H1 (cell line): Measurements from ENCODE around the gene CCNB1. TPM values are rescaled to one million over a fixed set of nuclear protein-coding genes. Genes with fewer than 3 reads are reported as not detected.

Experiments
- CTCF ChIA-PET: fragments of 300-600 bp; sonication (Branson Sonifier 250); formaldehyde crosslinking; loops from one replicate; lab custom pipeline; 2021; ENCODE audit not compliant: partially characterized antibody; lab: Charles Lee
- POLR2A ChIA-PET: fragments of 300-600 bp; sonication (Branson Sonifier 250); formaldehyde crosslinking; loops from one replicate; lab custom pipeline; 2021; ENCODE audit warnings: inconsistent platforms; ENCODE audit not compliant: partially characterized antibody; lab: Charles Lee
- DNase-seq, 2 experiments: peaks; one replicate each; pipeline versions ENCODE4 v3.0.0 to v3.0.0-alpha.2; 2010 to 2022; ENCODE audit warnings: low spot score in 2 of 2, low read depth in 1 of 2, mixed read lengths in 1 of 2
- FAIRE-seq: peaks from 2 replicates; lab custom pipeline; 2011; peaks lifted over from hg19 to GRCh38; lab: Jason Lieb, UNC
- H2AFZ ChIP-seq: 2 replicates; pipeline ENCODE4 v1.8.1; 2012; ENCODE audit warnings: low read length, inconsistent platforms
- H2AK5ac ChIP-seq: 2 replicates; pipeline ENCODE4 v1.6.1; 2013; ENCODE audit warnings: low read depth, low read length
- H2BK120ac ChIP-seq: replicated peaks from 2 replicates; pipeline ENCODE3; 2013; ENCODE audit warnings: low read depth, low read length, inconsistent platforms
- H2BK12ac ChIP-seq: 2 replicates; pipeline ENCODE4 v1.6.1; 2013; ENCODE audit warnings: low read depth, low read length
- H2BK15ac ChIP-seq: 2 replicates; pipeline ENCODE4 v1.6.1; 2013; ENCODE audit warnings: low read length
- H2BK20ac ChIP-seq: 2 replicates; pipeline ENCODE4 v1.6.1; 2013; ENCODE audit warnings: low read length
- H2BK5ac ChIP-seq: 2 replicates; pipeline ENCODE4 v1.6.1; 2013; ENCODE audit warnings: low read depth, low read length
- H3K14ac ChIP-seq: 2 replicates; pipeline ENCODE4 v1.6.1; 2013; ENCODE audit warnings: inconsistent platforms; ENCODE audit not compliant: insufficient read length
- H3K18ac ChIP-seq: 2 replicates; pipeline ENCODE4 v1.6.1; 2013; ENCODE audit warnings: low read length; ENCODE audit errors: extremely low read depth
- H3K23ac ChIP-seq: 2 replicates; pipeline ENCODE4 v1.6.1; 2013; ENCODE audit warnings: inconsistent platforms; ENCODE audit not compliant: insufficient read length
- H3K23me2 ChIP-seq: 2 replicates; pipeline ENCODE4 v1.6.1; 2013; ENCODE audit warnings: low read depth, low read length
- H3K27ac ChIP-seq: 2 replicates; pipeline ENCODE4 v1.6.1; 2011; ENCODE audit warnings: low read depth, low read length, inconsistent platforms
- H3K27me3 ChIP-seq, 4 experiments: replicated peaks in 1 of 4; 1 replicate in 1 of 4; 2 replicates in 3 of 4; pipeline versions ENCODE4 v1.6.1 to v1.8.1; 2011 to 2013; ENCODE audit warnings: low read length in 3 of 4, mild to moderate bottlenecking in 3 of 4, inconsistent platforms in 2 of 4, mixed read lengths in 2 of 4, moderate library complexity in 1 of 4; ENCODE audit not compliant: control insufficient read depth in 3 of 4, insufficient read depth in 3 of 4; ENCODE audit errors: extremely low read depth in 1 of 4
- H3K36me3 ChIP-seq, 4 experiments: 2 replicates each; pipeline versions ENCODE4 v1.6.1 to v1.8.1; 2011 to 2013; ENCODE audit warnings: mild to moderate bottlenecking in 4 of 4, low read length in 3 of 4, moderate library complexity in 2 of 4, control low read depth in 1 of 4, inconsistent platforms in 1 of 4; ENCODE audit not compliant: insufficient read depth in 4 of 4, control insufficient read depth in 2 of 4
- H3K4ac ChIP-seq: replicated peaks from 2 replicates; pipeline ENCODE3; 2013; ENCODE audit warnings: low read length, low read depth, mixed read lengths, inconsistent platforms; ENCODE audit not compliant: insufficient read length
- H3K4me1 ChIP-seq, 4 experiments: replicated peaks in 1 of 4; 1 replicate in 1 of 4; 2 replicates in 3 of 4; pipeline versions ENCODE4 v1.6.1 to v1.8.1; 2011 to 2013; ENCODE audit warnings: low read length in 3 of 4, inconsistent platforms in 2 of 4, mixed read lengths in 1 of 4; ENCODE audit not compliant: insufficient read depth in 4 of 4, control insufficient read depth in 3 of 4
- H3K4me2 ChIP-seq, 2 experiments: 2 replicates each; pipeline versions ENCODE4 v1.6.1 to v1.8.1; 2011 to 2013; ENCODE audit warnings: low read depth in 2 of 2, low read length in 2 of 2, control low read depth in 1 of 2, inconsistent platforms in 1 of 2, mild to moderate bottlenecking in 1 of 2; ENCODE audit not compliant: insufficient read depth in 1 of 2
- H3K4me3 ChIP-seq, 4 experiments: fragments of 200-600, 300-600 bp in 1 of 4; sonication (generic), shearing (Covaris generic), sonication (Bioruptor Twin) in 1 of 4; 2 replicates each; pipeline versions ENCODE4 v1.5.1 to v1.8.1; 2011 to 2016; ENCODE audit warnings: low read length in 4 of 4, low read depth in 3 of 4, control low read depth in 2 of 4, inconsistent platforms in 2 of 4, mild to moderate bottlenecking in 2 of 4, mixed read lengths in 1 of 4, moderate library complexity in 1 of 4; ENCODE audit not compliant: insufficient read depth in 2 of 4; ENCODE audit errors: extremely low read depth in 1 of 4
- H3K56ac ChIP-seq: replicated peaks from 2 replicates; pipeline ENCODE3; 2013; ENCODE audit warnings: low read depth, mild to moderate bottlenecking, mixed read lengths, low read length, inconsistent platforms; ENCODE audit not compliant: insufficient read length
- H3K79me1 ChIP-seq: 2 replicates; pipeline ENCODE4 v1.6.1; 2013; ENCODE audit warnings: low read depth, low read length, control low read depth
- H3K79me2 ChIP-seq, 2 experiments: 2 replicates each; pipeline versions ENCODE4 v1.6.1 to v1.8.1; 2012 to 2013; ENCODE audit warnings: low read length in 2 of 2, mild to moderate bottlenecking in 2 of 2, inconsistent platforms in 1 of 2; ENCODE audit not compliant: insufficient read depth in 2 of 2, control insufficient read depth in 1 of 2
- H3K9ac ChIP-seq, 4 experiments: replicated peaks in 1 of 4; 1 replicate in 1 of 4; 2 replicates in 3 of 4; pipeline versions ENCODE4 v1.6.1 to v1.8.1; 2011 to 2013; ENCODE audit warnings: low read depth in 3 of 4, low read length in 3 of 4, control low read depth in 2 of 4, mild to moderate bottlenecking in 2 of 4, moderate library complexity in 2 of 4, inconsistent platforms in 1 of 4; ENCODE audit errors: extremely low read depth in 1 of 4
- H3K9me3 ChIP-seq, 2 experiments: 2 replicates each; pipeline versions ENCODE4 v1.6.1 to v1.8.1; 2012 to 2013; ENCODE audit warnings: mild to moderate bottlenecking in 2 of 2, moderate library complexity in 2 of 2, control low read depth in 1 of 2, inconsistent platforms in 1 of 2, low read depth in 1 of 2, low read length in 1 of 2, mixed read lengths in 1 of 2; ENCODE audit not compliant: insufficient read depth in 2 of 2
- H4K20me1 ChIP-seq, 2 experiments: replicated peaks in 1 of 2; 2 replicates each; pipeline versions ENCODE3 to v1.8.1; 2011 to 2013; ENCODE audit warnings: inconsistent platforms in 2 of 2, low read length in 2 of 2, mild to moderate bottlenecking in 1 of 2; ENCODE audit not compliant: insufficient read depth in 2 of 2, control insufficient read depth in 1 of 2
- H4K5ac ChIP-seq: 2 replicates; pipeline ENCODE4 v1.6.1; 2013; ENCODE audit warnings: low read length, low read depth, mixed read lengths, inconsistent platforms; ENCODE audit not compliant: insufficient read length
- H4K8ac ChIP-seq: 2 replicates; pipeline ENCODE4 v1.8.0; 2013; ENCODE audit warnings: mild to moderate bottlenecking, moderate library complexity, low read length, inconsistent platforms; ENCODE audit not compliant: insufficient read depth; ENCODE audit errors: extremely low read depth
- H4K91ac ChIP-seq: replicated peaks from 2 replicates; pipeline ENCODE3; 2013; ENCODE audit warnings: low read length, mixed read lengths, inconsistent platforms; ENCODE audit not compliant: insufficient read length
- BCL11A ChIP-seq, 2 experiments: IDR thresholded peaks; one replicate each; pipeline ENCODE4 v1.6.1; 2011; ENCODE audit warnings: low read depth in 2 of 2, low read length in 2 of 2, mild to moderate bottlenecking in 2 of 2
- CHD2 ChIP-seq: IDR thresholded peaks from 2 replicates; pipeline ENCODE4 v1.6.1; 2012; ENCODE audit warnings: low read length, improper control_type of control experiment
- CREB1 ChIP-seq: IDR thresholded peaks from 2 replicates; pipeline ENCODE4 v1.6.1; 2012; ENCODE audit warnings: inconsistent platforms
- EGR1 ChIP-seq: IDR thresholded peaks from 2 replicates; pipeline ENCODE4 v1.6.1; 2011; ENCODE audit warnings: low read depth, low read length, borderline replicate concordance
- JUN ChIP-seq: IDR thresholded peaks from 2 replicates; pipeline ENCODE4 v1.6.1; 2011; ENCODE audit warnings: low read depth, mild to moderate bottlenecking, improper control_type of control experiment, low read length
- KDM4A ChIP-seq: IDR thresholded peaks from one replicate; pipeline ENCODE4 v1.7.1; 2012; ENCODE audit warnings: low read depth, mild to moderate bottlenecking, moderate library complexity, low read length, inconsistent platforms; ENCODE audit not compliant: severe bottlenecking
- MAFK ChIP-seq: IDR thresholded peaks from 2 replicates; pipeline ENCODE4 v1.6.1; 2012; ENCODE audit warnings: low read depth, mild to moderate bottlenecking, improper control_type of control experiment, low read length
- POLR2A ChIP-seq, 2 experiments: IDR thresholded peaks; 1 replicate in 1 of 2; 2 replicates in 1 of 2; pipeline ENCODE4 v1.6.1; 2011; ENCODE audit warnings: low read depth in 2 of 2, low read length in 2 of 2, mild to moderate bottlenecking in 2 of 2; ENCODE audit errors: control extremely low read depth in 1 of 2
- RAD21 ChIP-seq, 2 experiments: IDR thresholded peaks in 1 of 2; conservative IDR thresholded peaks in 1 of 2; 2 replicates each; pipeline ENCODE4 v1.6.1; 2011; ENCODE audit warnings: low read depth in 2 of 2, low read length in 2 of 2, improper control_type of control experiment in 1 of 2, inconsistent platforms in 1 of 2, mild to moderate bottlenecking in 1 of 2, moderate library complexity in 1 of 2
- RNF2 ChIP-seq: fragments of 200-900, 300-1000 bp; sonication (generic); IDR thresholded peaks from 2 replicates; pipeline ENCODE4 v1.7.1; 2016; ENCODE audit warnings: borderline replicate concordance, low read depth, mild to moderate bottlenecking, antibody characterized with exemption, low read length; ENCODE audit not compliant: poor library complexity, severe bottlenecking; ENCODE audit errors: missing control alignments
- SRF ChIP-seq: IDR thresholded peaks from 2 replicates; pipeline ENCODE4 v1.6.1; 2011; ENCODE audit warnings: mild to moderate bottlenecking, low read depth, low read length, moderate library complexity
- TAF1 ChIP-seq: IDR thresholded peaks from 2 replicates; pipeline ENCODE4 v1.6.1; 2011; ENCODE audit warnings: mild to moderate bottlenecking, low read depth, low read length
- TBP ChIP-seq: IDR thresholded peaks from 2 replicates; pipeline ENCODE4 v1.6.1; 2011; ENCODE audit warnings: low read depth, low read length, improper control_type of control experiment
- TEAD4 ChIP-seq: IDR thresholded peaks from 2 replicates; pipeline ENCODE4 v1.6.1; 2012; ENCODE audit warnings: low read depth, low read length, inconsistent platforms, mixed read lengths
- WGBS, 2 experiments: shearing (Covaris generic) in 1 of 2; methylation state at CpG; one replicate each; pipeline versions ENCODE4 v1.1.6 to v1.1.7; 2013 to 2015; ENCODE audit warnings: low lambda C conversion rate in 2 of 2, mixed read lengths in 2 of 2, inconsistent platforms in 1 of 2, low coverage in 1 of 2, missing lambda C conversion rate in 1 of 2; ENCODE audit not compliant: insufficient replicate concordance in 2 of 2, insufficient coverage in 1 of 2, insufficient read length in 1 of 2; ENCODE audit errors: extremely low coverage in 1 of 2, missing lambda C conversion rate in 1 of 2; 5-methylcytosine and 5-hydroxymethylcytosine counted together
- polyA plus RNA-seq, 7 experiments: library from polyadenylated mRNA; depleted of rRNA in 3 of 7; stranded (reverse) in 5 of 7; unstranded in 2 of 7; fragments of >200 nt in 5 of 7; fragments of 200-250 nt in 2 of 7; gene quantifications; 1 replicate in 5 of 7; 2 replicates in 1 of 7; 4 replicates in 1 of 7; pipeline versions ENCODE4 v1.2.1 to v1.2.3, GENCODE V29; 2011 to 2013; ENCODE audit warnings: missing spikeins in 2 of 7, mixed read lengths in 2 of 7
- total RNA-seq: library from RNA; stranded (reverse); fragmentation: NEBNext Ultra II Directional; extraction: Animal tissue kit (Norgen Biotek cat#: 25700); gene quantifications from 2 replicates; pipeline ENCODE4 v1.2.1, GENCODE V29; 2021
- TF ChIP-seq, protein P1 (sequence below): IDR thresholded peaks from 2 replicates; pipeline ENCODE4 v1.6.1; 2012; ENCODE audit warnings: inconsistent platforms

The CCNB1 gene
- total and polyA plus RNA-seq, 2 of the 8 experiments (the other 6 are each of a cell fraction or from before 2014, with no cell fraction given), result 122 to 338 TPM

- H3K14ac ChIP-seq, result no peak overlapping the region
- H3K18ac ChIP-seq, result no peak overlapping the region
- no peak overlapping the region for H4K8ac ChIP-seq
- no peak overlapping the region for H2BK12ac ChIP-seq
- no peak overlapping the region for H3K23ac ChIP-seq
- no peak overlapping the region for H2BK120ac ChIP-seq
- H3K9me3 ChIP-seq, result peaks cover 0 to 3% of the 10 kb centered on the region in 2 experiments; a peak in 2 of 4 replicates
- no peak overlapping the region for H3K9ac ChIP-seq
- H4K5ac ChIP-seq, result no peak overlapping the region
- H3K79me1 ChIP-seq, result peaks cover 3% of the 10 kb centered on the region; the same call in 1 of the 2 replicates
- no peaks in the 10 kb centered on the region for H3K4me1 ChIP-seq
- H3K4ac ChIP-seq, result no peak overlapping the region
- H3K27me3 ChIP-seq, result no peaks in the 10 kb centered on the region
- 79% methylated on average over 1 of the region's 1 CpG; no CpG with 5 or more reads in 1 of the 2 experiments for WGBS, 2 experiments
- no peak overlapping the region for H2AFZ ChIP-seq
- H2BK20ac ChIP-seq, result no peak overlapping the region
- POLR2A ChIA-PET, result interaction anchor here (0.8 to 10.6 kb wide), 4 partner anchors 9 to 50 kb away, joined by 3 to 128 read pairs (median 4); partner anchors contain the start of genes CCNB1 and CDK7
- no peak for FAIRE-seq
- H2BK15ac ChIP-seq, result no peak overlapping the region
- no peaks in the 10 kb centered on the region for H4K20me1 ChIP-seq
- no peak overlapping the region for H2BK5ac ChIP-seq
- no peak overlapping the region for H4K91ac ChIP-seq
- H3K23me2 ChIP-seq, result peaks cover 4% of the 10 kb centered on the region; the same call in 1 of the 2 replicates
- no peak overlapping the region for H3K27ac ChIP-seq
- CTCF ChIA-PET, result no interaction called here
- DNase-seq, result no peak
- H3K79me2 ChIP-seq, result 0 out of 4 replicates have a peak, but pooled peaks cover 0 to 3% of the 10 kb centered on the region in 2 experiments
- H3K4me3 ChIP-seq, result no peak overlapping the region
- H2AK5ac ChIP-seq, result no peak overlapping the region
- no peak overlapping the region for H3K4me2 ChIP-seq
- no peak overlapping the region for H3K56ac ChIP-seq
- H3K36me3 ChIP-seq, result no peaks in the 10 kb centered on the region
- TF ChIP-seq CREB1 (no peak), TEAD4 (no peak), RNF2 (no peak), EGR1 (no peak), BCL11A (IDR thresholded peaks at IDR 0.05; ENCODE audit: low read depth in 2 of 2, low read length in 2 of 2) (no peak), RAD21 (IDR thresholded peaks at IDR 0.05 in 1 of 2, conservative IDR thresholded peaks at IDR 0.05 in 1 of 2; ENCODE audit: low read depth in 2 of 2, low read length in 2 of 2) (no peak), SRF (no peak), POLR2A (IDR thresholded peaks at IDR 0.05; ENCODE audit: control extremely low read depth in 1 of 2, low read depth in 2 of 2, low read length in 2 of 2) (peak in 1 of 2 experiments; percentile 36; a peak in 1 of 3 replicates), TBP (peak; percentile 44), JUN (no peak), CHD2 (no peak), MAFK (no peak), KDM4A (no peak), TAF1 (0 out of 2 replicates have a peak, but pooled peaks have one; percentile 19)
- TF ChIP-seq, protein P1, sequence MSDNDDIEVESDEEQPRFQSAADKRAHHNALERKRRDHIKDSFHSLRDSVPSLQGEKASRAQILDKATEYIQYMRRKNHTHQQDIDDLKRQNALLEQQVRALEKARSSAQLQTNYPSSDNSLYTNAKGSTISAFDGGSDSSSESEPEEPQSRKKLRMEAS, result no peak
These were observed 17.7 kb downstream of the CCNB1 start for GRCh38 chr5:69184621-69185020.
